Ovary (tissue), 9 donors: ENCODE measurements around the gene JCHAIN. TPM values are rescaled to one million over a fixed set of nuclear protein-coding genes. Genes with fewer than 3 reads are reported as not detected.

ENCODE experiments used
- DNase-seq, 5 donors: peaks; one replicate each; pipeline ENCODE4 v3.0.0-alpha.2; 2019 to 2020
- H3K27ac ChIP-seq, 2 donors: fragments of 200-600 bp; one replicate each; pipeline versions ENCODE4 v1.5.1 to v1.8.0; 2019 to 2022
- H3K27me3 ChIP-seq: fragments of 200-600 bp; one replicate; pipeline ENCODE4 v1.8.0; 2022
- H3K36me3 ChIP-seq: fragments of 200-600 bp; sonication (generic); one replicate; pipeline ENCODE4 v1.5.1; 2019
- H3K4me1 ChIP-seq: one replicate; pipeline ENCODE4 v1.8.1; 2013; ENCODE audit warnings: mild to moderate bottlenecking, moderate library complexity; ENCODE audit not compliant: insufficient read depth
- H3K4me3 ChIP-seq: fragments of 200-600 bp; sonication (generic); one replicate; pipeline ENCODE4 v1.5.1; 2017
- H3K9me3 ChIP-seq, 2 donors: fragments of 200-600 bp in 1 of 2; sonication (generic) in 1 of 2; one replicate each; pipeline versions ENCODE4 v1.5.1 to v1.8.1; 2013 to 2019; ENCODE audit warnings: mild to moderate bottlenecking in 1 of 2, moderate library complexity in 1 of 2
- CTCF ChIP-seq, 3 donors: fragments of 450-650 bp in 2 of 3; fragments of 200-600 bp in 1 of 3; IDR thresholded peaks; one replicate each; pipeline versions ENCODE4 v1.5.1 to v1.8.0; 2016 to 2022; ENCODE audit warnings: antibody characterized with exemption in 3 of 3, mild to moderate bottlenecking in 1 of 3
- EP300 ChIP-seq: sonication (generic); formaldehyde crosslinking; IDR thresholded peaks from one replicate; pipeline ENCODE4 v1.6.1; 2017; ENCODE audit warnings: antibody characterized with exemption
- POLR2A ChIP-seq: fragments of 450-650 bp; IDR thresholded peaks from one replicate; pipeline ENCODE4 v1.6.1; 2017; ENCODE audit warnings: antibody characterized with exemption, mild to moderate bottlenecking, moderate library complexity
- WGBS, 3 donors: extraction: QIAGEN DNeasy Blood & Tissue Kit in 1 of 3; methylation state at CpG; one replicate each; pipeline versions ENCODE4 v1.1.5 to v1.1.7; 2013 to 2017; 5-methylcytosine and 5-hydroxymethylcytosine counted together
- intact Hi-C, 4 donors: fragments of 100-400 bp; cut with DNase I; formaldehyde crosslinking; loops; one replicate each; pipeline versions ENCODE4 v1.11.0 to v1.15.1; 2022 to 2023
- polyA plus RNA-seq, 2 donors: library from polyadenylated mRNA; stranded (reverse); fragments of 200-250 nt in 1 of 2; fragments of 350-450 nt in 1 of 2; fragmentation: Illumina TruSeq in 1 of 2; extraction: RNeasy Lipid Tissue Mini Kit (QIAGEN cat#74804) in 1 of 2; gene quantifications; one replicate each; pipeline ENCODE4 v1.2.3, GENCODE V29; 2013 to 2014
- total RNA-seq, 7 donors: library from RNA; depleted of rRNA in 2 of 7; stranded (reverse); fragments of >200 nt in 2 of 7; fragmentation: NEBNext Ultra II Directional in 3 of 7; extraction: Animal tissue kit (Norgen Biotek cat#: 25700) in 3 of 7; gene quantifications; one replicate each; pipeline versions ENCODE4 v1.1.0 to v1.2.4, GENCODE V29; 2016 to 2023
- donor health status: DM: no; HTN: no; CAD: no; lungs with moderate emphysema.
- donor health status: DM: no; HTN: no; CAD: no.
- donor health status: Bipolar disorder and iron deficiency.
- donor health status: DM: yes; HTN: yes; CAD: no.
- donor health status: DM: no; HTN: no; CAD: no.
- donor health status: DM: yes; HTN: yes; CAD: no.

JCHAIN gene
- total and polyA plus RNA-seq, 9 donors, result 1.4 to 93.0 (median 8.4) TPM

GRCh38 chr4:70681704-70682103 lies 15.4 kb upstream of the JCHAIN start:
- H3K27me3 ChIP-seq, result no peaks in the 10 kb centered on the region
- no peak overlapping the region for H3K4me3 ChIP-seq
- no peak for DNase-seq
- no peaks in the 10 kb centered on the region for H3K9me3 ChIP-seq
- H3K36me3 ChIP-seq, result no peaks in the 10 kb centered on the region
- no peaks in the 10 kb centered on the region for H3K4me1 ChIP-seq
- intact Hi-C loops, result no loop called here
- TF ChIP-seq CTCF (IDR thresholded peaks at IDR 0.05) (no peak), POLR2A (no peak), EP300 (no peak)
- no peak overlapping the region for H3K27ac ChIP-seq

- Histone ChIP-seq H3K4me1 (no peaks in the 10 kb centered on the region), H3K27me3 (no peaks in the 10 kb centered on the region), H3K27ac (no peak overlapping the region), H3K9me3 (no peaks in the 10 kb centered on the region), H3K4me3 (no peak overlapping the region), H3K36me3 (no peaks in the 10 kb centered on the region)
- DNase-seq, result no peak
- TF ChIP-seq EP300 (no peak), CTCF (IDR thresholded peaks at IDR 0.05) (no peak), POLR2A (no peak)
- intact Hi-C loops, result no loop called here
These were observed 14.6 kb upstream of the JCHAIN start for GRCh38 chr4:70680934-70681333.

GRCh38 chr4:70678383-70678999 lies 12.2 kb upstream of the JCHAIN start:
- no peaks in the 10 kb centered on the region for H3K27me3 ChIP-seq
- H3K4me1 ChIP-seq, result no peaks in the 10 kb centered on the region
- no peak overlapping the region for H3K27ac ChIP-seq
- H3K9me3 ChIP-seq, result no peaks in the 10 kb centered on the region
- TF ChIP-seq POLR2A (no peak), EP300 (no peak), CTCF (IDR thresholded peaks at IDR 0.05) (no peak)
- no peak for DNase-seq
- H3K36me3 ChIP-seq, result no peaks in the 10 kb centered on the region
- H3K4me3 ChIP-seq, result no peak overlapping the region
- intact Hi-C loops, result no loop called here
- WGBS, 3 donors, result 92 to 95% (median 95%) methylated on average over 1 of the region's 1 CpG

- Histone ChIP-seq H3K4me3 (no peak overlapping the region), H3K36me3 (no peaks in the 10 kb centered on the region), H3K4me1 (no peaks in the 10 kb centered on the region), H3K27me3 (no peaks in the 10 kb centered on the region), H3K9me3 (no peaks in the 10 kb centered on the region), H3K27ac (no peak overlapping the region)
- 92 to 96% (median 95%) methylated on average over 6 of the region's 6 CpGs for WGBS, 3 donors
- TF ChIP-seq POLR2A, result no peak
- no peak for TF ChIP-seq EP300
- TF ChIP-seq CTCF (IDR thresholded peaks at IDR 0.05), result no peak
- intact Hi-C loops, result no loop called here
- DNase-seq, result no peak
These were observed 10.3 kb upstream of the JCHAIN start for GRCh38 chr4:70676554-70677090.
